Loucy (cell line): ENCODE measurements around the gene PHACTR3.

Experiments used
- CTCF ChIP-seq: fragments of 200-600 bp; sonication (generic); conservative IDR thresholded peaks from 2 replicates; pipeline ENCODE4 v1.5.1; 2014; ENCODE audit warnings: mild to moderate bottlenecking, antibody characterized with exemption, low read length
- EZH2phosphoT487 ChIP-seq: fragments of 200-600 bp; IDR thresholded peaks from 2 replicates; pipeline ENCODE4 v1.6.1; 2018; ENCODE audit warnings: antibody characterized with exemption, mild to moderate bottlenecking, moderate library complexity, borderline replicate concordance

DNA sequence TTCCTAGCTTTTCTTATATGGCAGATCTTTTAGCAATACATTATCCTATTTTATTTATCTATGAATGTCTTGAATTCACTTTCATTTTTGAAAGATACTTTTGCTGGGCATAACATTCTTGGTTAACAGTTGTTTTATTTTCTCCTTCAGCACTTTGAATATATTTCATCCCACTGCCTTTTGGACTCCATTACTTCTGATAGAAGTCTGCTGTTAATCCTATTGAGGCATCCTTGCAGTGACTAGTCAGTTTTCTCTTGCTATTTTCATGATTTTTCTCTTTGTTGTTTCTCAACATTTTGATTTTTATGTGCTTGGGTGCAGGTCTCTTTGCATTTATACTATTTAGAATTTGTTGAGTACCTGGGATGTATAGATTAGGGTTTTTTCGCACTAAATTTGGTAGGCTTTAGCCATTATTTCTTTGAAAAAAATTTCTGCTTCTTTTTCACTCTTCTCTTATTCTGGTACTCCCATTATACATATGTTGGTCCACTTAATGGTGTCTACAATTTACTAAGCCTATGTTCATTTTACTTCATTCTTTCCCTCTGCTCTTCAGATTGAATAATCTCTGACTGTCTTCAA lies 53.2 kb downstream of the PHACTR3 start:
- TF ChIP-seq CTCF (no peak), EZH2phosphoT487 (no peak)
